NCI-H2227 (cell line): Measurements from ENCODE around the gene UBE2K.
"Not testable (repeated sequence)": the region's sequence is repeated elsewhere in the genome, so short reads cannot be mapped to it uniquely, and the experiment has no call there.

Experiments
- DNase-seq: peaks from one replicate; lab custom pipeline; 2025; ENCODE audit not compliant: unreplicated experiment; lab: John Stamatoyannopoulos, UW

Gene UBE2K

DNA sequence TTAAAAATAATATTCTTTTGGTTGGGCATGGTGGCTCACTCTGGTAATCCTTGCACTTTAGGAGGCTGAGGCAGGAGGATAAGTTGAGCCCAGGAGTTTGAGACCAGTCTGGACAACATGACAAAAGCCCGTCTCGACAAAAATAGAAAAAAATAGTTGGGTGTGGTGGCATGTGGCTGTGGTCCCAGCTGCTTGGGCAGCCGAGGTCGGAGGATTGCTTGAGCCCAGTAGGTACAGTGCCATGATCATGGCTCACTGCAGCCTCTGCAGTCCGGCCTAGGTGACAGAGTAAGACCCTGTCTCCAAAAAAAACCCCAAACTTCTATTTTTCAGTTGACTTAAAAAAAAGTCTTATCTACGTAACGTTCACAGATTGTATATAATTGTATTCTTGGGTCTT is 23.9 kb downstream of the UBE2K start:
- no peak for DNase-seq

DNA sequence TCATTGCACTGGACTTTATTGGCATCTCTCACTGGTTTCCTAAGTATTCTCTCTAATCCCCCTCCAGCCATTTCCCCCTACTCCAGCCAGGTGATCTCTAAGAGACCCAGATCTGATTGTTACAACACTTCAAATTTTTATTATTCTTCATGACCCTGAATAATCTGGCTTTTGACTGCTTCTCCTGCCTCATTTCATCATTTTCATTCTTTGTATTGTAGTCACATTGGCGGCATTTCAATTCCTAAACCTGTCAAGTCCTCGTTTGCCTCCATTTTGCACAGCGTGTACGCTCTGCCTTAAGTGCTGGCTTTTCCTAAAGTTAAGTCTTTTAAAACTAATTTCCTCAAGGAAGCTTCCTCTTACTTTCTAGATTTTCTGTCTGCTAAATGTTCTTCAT is 31.6 kb downstream of the UBE2K start:
- no peak for DNase-seq

DNA sequence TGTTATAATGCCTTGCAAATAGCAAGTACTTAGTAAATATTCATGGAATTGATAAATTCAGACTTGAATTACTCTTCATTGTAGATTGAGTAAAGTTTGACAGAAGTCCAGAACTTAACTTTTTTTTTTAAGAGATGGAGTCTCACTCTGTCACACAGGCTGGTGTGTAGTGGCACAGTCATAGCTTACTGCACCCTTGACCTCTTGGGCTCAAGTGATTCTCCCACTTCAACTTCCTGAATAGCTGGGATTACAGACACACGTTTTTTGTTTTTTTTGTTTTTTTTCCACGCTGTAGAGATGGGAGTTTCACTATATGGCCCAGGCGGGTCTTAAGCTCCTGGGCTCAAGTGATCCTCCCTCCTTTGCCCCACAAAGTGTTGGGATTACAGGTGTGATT is 32.1 kb downstream of the UBE2K start:
- DNase-seq, result no peak

DNA sequence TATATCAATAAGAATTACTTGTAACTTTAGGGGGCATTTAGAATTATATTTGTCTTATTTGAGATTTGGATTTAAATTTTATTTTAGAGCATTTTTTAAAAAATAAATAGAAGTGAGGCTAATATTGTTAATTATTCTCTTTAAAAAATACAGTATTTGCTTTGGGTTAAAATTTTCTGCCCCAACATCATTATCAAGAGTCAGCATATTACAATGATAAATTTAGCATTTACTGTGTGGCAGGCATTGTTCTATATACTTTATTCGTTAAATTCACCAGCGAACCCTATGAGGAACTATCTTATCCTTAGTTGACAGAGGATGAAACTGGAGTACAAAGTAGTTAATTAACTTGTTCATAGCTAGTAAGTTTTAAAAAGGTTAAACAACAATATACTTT is 34.0 kb downstream of the UBE2K start:
- no peak for DNase-seq

DNA sequence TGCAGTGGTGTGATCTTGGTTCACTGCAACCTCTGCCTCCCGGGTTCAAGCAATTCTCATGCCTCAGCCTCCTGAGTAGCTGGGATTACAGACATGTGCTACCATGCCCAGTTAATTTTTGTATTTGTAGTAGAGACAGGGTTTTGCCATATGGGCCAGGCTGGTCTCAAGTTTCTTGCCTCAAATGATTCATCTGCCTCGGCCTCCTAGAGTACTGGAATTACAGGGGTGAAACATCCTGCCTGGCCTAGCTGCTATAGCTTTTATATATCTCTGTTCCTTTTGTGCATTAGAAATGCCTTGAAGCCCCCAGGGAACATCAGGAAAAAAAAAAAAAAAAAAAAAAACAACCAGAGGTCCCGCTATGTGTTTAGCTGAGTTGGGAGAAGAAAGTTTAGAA is 34.8 kb downstream of the UBE2K start:
- no peak for DNase-seq

DNA sequence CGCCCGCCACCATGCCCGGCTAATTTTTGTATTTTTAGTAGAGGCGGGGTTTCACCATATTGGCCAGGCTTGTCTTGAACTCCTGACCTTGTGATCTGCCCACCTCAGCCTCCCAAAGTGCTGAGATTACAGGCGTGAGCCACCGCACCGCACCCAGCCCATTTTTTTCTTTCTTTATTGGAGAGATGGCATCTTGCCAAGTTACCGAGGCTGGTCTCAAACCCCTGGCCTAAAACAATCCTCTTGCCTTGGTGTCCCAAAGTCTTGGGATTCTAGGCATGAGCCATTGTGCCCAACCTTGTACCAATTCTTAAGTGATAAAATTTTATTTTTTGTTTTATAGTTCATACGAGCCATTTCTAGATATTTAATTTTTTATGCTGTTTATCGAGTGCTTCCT is 41.7 kb downstream of the UBE2K start:
- DNase-seq, result not testable (repeated sequence)

DNA sequence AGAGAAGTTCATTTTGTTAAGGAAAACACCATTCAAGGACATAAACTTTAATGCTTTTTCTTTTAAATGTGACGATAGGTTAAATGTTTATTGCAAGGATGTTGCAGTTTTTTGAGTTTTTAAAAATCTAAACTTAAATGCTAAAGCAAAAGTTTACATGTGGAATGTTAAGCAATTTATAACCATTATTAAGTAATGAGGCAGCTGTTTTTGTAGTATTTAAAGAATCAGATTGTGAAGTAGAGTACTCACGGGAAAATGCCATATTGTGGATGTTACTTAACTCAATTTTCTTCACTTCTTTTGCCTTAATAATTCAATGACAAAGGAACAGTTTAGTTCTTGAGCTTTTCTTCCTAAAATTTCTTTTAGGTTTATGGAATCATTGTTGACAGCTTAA is 43.5 kb downstream of the UBE2K start:
- DNase-seq, result no peak

DNA sequence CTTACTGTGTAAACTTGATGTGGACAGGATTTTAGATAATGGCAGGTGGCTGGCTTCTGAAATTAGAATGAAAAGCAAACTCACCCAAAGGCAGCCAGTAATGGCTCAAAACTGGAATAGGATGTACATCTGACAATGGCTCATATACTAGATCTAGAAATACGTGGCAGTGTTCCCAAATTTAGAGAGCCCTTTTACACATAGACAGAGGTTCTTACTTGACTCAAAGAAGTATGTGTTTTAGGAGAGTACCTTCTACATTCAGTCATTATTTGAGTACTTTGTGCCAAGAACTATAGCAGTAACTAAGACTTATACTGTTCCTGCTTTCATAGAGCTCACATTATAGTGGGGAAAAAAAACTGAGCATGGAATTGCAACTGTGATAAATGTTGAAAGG is 48.0 kb downstream of the UBE2K start:
- DNase-seq, result no peak

DNA sequence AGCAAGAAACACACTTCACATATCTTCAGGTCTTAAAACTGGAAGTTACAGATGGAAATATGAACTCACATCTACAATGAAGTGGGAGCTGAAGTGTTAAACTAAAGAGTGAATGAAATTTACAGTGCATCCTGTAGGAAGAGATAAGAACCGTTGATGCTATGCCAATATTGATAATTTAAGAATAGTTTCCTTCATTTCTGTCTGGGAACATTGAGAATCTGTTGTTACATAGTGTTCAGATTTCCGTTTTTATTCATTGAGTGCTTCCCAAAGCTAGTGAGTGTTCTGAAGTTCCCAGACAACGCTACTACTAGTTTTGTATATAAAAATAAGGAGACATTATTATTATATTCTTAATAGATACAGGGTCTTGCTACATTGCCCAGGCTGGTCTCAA is 52.3 kb downstream of the UBE2K start:
- DNase-seq, result no peak

DNA sequence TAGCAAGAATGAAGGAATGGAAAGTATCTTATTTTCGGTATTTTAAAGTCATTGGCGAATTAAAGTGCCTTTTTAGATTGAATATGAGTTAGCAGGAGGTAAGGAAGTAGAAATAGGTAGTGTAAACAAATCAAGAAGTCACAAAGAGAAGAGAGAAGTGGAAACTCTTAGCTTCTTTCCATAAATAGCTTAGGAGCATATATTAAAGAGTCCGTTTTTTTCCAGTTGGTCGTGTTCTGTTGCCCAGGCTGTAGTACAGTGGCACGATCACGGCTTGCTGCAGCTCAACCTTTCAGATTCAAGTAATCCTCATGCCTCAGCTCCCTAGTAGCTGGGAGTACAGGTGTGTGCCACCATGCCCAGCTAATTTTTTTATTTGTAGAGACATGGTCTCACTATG is 56.4 kb downstream of the UBE2K start:
- DNase-seq, result no peak

DNA sequence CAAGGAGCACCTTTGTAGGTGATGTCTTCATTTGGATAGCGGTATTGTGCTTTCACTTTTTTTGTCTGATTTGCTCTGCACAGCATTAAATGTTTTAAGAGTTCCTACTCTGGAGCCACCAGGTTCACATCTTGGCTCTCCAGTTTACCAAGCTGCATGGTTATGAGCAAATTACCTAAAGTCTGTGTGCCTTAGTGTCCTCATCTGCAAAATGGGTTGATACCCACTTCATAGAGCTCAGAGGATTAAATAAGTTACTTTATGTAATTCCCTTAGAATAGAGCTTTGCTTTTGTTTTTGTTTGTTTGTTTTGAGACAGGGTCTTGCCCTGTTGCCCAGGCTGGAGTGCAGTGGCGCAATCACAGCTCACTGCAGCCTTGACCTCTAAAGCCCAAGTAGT is 58.2 kb downstream of the UBE2K start:
- no peak for DNase-seq

DNA sequence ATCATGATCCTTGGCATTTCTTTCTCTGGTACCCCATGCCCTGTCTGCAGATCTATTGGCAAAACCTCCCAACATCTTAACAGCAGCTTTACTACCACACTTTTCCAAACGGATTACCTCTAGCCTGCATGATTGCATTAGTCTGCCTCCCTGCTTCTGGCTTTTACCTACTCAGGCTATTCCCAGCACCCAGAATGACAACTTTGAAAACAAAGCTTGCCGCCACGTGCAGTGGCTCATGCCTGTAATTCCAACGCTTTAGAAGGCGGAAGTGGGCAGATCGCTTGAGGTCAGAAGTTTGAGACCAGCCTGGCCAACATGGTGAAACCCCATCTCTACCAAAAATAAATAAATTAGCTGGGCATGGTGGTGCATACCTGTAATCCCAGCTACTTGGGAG is 60.2 kb downstream of the UBE2K start:
- DNase-seq, result no peak

DNA sequence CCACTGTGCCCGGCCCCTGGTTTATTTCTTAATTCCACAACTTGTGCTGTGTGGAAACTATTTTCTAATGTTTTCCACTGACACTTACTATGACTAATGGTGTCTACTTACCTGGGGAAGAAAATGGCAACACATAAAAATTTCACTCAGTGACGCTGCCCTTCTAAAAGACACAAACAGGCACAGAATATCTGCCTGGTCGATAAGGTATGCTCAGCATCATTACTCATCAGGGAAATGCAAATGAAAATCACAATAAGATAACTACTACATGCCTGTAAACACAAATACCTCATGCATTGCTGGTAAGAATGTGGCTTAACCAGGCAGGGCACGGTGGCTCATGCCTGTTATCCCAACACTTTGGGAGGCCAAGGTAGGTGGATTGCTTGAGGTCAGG is 61.6 kb downstream of the UBE2K start:
- no peak for DNase-seq

DNA sequence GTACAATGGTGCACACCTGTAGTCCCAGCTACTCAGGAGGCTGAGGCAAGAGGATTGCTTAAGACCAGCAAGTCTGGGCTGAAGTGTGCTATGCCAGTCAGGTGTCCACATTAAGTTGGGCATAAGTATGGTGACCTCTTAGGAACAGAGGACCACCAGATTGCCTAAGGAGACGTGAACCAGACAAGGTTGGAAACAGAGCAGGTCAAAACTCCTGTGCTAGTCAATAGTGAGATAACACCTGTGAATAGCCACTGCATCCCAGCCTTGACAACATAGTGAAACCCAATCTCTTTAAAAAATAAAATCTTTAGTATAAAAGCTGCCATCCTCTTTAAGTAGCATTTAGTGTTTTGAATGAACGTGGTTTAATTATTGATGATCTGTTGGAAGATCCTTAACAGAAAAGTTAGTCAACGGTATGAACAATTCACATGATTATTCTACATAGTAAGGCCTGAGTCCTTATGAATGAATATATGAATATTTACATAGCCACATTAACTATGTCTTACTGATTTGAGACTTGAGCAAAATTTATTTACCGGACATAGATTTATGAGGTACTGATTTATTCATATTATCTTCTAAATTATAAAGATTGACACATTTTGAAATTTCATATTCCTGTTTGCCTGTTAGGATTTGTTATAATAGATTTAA is 63.2 kb downstream of the UBE2K start:
- DNase-seq, result no peak

DNA sequence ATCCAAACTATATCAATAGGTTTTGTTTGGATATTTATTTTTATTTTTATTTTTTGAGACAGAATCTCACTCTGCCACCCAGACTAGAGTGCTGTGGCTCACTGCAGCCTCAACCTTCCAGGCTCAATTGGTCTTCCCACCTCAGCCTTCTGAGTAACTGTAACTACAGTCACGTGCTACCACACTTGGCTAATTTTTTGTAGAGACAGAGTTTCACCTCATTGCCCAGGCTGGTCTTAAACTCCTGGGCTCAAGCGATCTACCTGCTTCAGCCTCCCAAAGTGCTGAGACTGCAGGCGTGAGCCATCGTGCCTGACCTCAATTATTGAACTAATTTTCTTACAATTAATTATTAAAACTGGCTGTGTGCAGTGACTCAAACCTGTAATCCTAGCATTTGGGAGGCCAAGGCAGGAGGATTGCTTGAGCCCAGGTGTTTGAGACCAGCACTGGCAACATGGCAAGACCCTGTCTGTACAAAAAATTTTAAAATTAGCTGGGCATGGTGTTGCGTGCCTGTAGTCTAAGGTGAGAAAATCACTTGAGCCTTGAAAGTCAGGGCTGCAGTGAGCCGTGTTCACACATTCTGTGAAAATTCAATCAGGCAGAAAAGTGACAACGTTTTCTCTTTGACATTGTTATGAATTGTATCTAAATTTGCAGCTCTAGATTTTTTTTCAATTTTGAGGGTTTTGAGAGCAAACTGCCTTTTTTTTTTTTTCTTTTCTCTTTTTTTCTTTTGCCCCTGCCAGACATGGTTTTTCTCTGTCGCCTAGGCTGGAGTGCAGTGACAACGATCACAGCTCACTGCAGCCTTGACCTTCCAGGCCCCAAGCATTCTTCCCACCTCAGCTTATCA is 66.0 kb downstream of the UBE2K start:
- DNase-seq, result no peak

DNA sequence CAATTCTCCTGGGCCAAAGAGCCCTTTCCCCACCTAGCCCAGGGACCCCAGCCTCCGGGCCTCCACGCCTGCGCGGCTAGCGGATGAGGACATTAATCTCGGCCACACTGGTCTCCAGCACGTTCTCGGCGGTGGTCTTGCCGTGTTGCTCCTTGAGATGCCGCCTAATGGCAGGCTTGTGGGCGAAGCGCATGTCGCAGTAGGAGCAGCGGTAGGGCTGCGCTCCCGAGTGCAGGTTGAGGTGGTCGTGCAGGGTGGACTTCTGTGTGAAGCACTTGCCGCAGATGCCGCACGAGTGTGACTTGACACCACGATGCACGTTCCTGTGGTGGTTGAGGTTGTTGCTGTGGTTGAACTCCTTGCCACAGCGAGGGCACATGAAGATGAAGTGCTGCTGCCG is 72.1 kb downstream of the UBE2K start:
- no peak for DNase-seq

DNA sequence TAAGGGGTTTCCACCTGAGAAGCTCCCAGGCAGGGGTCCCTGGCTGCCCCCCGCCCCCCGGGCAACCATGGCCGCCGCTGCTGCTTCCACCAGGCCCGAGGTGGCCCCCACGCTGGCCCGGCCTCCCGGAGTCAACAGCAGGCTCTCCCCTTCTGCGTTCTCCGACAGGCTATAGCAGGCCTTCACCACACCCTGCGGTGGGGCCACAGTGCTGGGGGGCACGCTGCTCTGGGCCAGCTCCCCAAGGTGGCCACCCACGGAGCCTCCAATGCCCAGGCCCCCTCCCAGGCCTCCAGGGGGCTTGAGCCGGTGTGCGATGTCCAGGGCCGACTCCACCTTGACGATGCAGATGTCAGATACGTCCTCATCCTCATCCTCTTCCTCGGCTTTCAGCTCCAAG is 72.5 kb downstream of the UBE2K start:
- DNase-seq, result no peak

DNA sequence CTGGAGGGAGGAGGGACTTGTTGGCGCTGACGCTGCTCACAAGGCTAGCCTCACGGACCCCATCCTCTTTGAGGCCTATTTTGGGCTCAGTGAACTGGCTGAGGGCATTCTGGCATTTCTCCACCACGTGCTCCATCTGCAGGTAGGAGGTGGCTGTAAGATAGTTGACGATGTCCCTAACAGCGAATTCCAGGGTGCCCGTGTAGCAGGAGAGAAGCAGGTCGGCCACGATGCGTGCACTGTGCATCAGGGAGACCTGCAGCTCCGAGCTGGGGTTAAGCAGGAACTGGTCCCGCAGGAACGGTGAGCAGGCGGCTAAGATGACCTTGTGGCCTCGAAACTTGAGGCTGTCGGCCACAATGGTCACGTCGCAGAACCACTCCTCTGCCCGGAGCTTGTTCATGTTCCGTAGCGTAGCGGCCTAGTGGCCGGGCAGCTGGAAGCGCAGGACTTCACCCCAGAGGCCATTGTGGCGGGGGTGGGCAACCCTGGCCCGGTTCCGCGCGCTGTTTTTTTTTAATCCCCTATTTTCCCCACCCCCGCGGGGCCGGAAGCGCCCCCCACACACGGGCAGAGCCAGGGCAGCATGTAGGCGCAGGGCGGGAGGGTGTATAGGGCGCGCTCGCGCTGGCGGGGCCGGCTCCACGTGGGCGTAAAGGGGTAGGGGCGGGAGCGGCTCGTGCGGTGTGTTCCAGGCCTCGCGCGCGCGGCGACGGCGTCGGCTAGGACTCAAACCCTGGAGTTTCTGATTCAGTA is 73.2 kb downstream of the UBE2K start:
- no peak for DNase-seq

DNA sequence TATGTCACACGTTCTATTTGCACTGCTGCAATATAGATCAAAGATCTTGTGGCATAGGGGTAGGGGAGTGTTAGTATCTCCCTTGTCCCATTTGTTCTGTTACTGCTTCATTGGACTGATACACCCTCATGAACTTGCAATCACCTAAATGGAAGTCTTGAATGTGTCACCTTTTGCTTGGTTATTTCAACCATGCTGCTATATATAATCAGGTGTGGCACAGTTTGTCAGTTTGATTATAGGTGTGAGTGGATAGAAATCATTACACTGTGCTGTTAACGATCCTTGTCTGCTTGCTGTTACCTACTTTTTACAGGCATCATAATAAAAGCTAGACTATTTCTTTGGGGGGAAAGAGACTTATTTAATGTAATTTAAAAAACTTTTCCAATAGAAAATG is 84.1 kb downstream of the UBE2K start:
- DNase-seq, result not testable (repeated sequence)

DNA sequence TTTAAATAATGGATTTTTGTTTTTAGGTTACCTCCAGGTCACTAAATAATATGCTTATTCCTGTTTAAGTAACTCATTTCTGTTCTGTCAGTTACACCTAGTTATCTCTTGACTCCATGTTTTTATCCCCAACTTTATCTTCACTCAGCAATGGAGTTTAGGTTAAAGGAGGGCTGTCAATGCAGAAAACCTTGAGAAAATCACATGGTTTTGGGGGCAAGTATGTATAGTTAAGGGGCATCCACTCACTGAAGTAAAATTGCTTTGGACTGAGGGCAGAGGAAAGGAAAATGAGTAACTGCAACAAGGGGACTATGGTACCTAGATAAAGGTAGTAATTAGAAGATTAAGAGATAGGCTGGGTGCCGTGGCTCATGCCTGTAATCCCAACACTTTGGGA is 87.1 kb downstream of the UBE2K start:
- no peak for DNase-seq

DNA sequence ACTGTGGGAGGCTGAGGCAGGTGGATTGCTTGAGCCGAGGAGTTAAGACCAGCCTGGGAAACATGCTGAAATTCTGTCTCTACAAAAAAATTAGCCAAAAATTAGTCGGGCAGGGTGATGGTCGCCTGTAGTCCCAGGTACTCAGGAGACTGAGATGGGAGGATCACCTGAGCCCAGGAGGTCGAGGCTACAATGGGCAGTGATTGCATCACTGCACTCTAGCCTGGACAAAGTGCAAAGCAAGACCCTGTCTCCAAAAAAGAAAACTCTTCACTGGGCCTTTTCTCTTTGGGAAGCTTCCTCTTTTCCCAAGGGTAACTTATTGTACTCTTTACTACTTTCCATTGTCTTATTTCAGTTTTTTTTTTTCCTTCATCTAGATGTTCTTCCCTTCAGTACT is 88.9 kb downstream of the UBE2K start:
- DNase-seq, result no peak

DNA sequence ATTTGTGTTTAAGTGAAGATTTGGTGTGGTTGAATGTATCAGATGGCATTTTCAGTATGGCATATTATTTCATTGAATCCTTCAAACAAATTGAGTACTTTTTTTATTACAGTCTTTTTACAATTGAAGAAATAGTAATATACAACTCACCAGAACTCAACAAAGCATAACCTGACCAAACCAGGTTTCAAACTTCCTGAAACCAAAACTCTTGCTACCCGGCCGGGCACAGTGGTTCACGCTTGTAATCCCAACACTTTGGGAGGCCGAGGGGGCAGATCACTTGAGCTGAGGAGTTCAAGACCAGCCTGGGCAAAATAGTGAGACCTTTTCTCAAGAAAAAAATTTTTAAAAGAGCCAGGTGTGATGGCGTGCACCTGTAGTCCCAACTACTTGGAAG is 94.2 kb downstream of the UBE2K start:
- DNase-seq, result no peak
